HL-60 (cell line): ENCODE data around the gene TSHZ1.

ENCODE experiments used
- GABPA ChIP-seq: IDR thresholded peaks from 2 replicates; pipeline ENCODE4 v1.6.1; 2012; ENCODE audit warnings: low read depth
- POLR2AphosphoS5 ChIP-seq: IDR thresholded peaks from 2 replicates; pipeline ENCODE4 v1.6.1; 2012; ENCODE audit warnings: low read depth
- SPI1 ChIP-seq: IDR thresholded peaks from 2 replicates; pipeline ENCODE4 v1.6.1; 2012; ENCODE audit warnings: low read depth, mild to moderate bottlenecking, borderline replicate concordance
- TF ChIP-seq, protein P1 (sequence below): IDR thresholded peaks from one replicate; pipeline ENCODE4 v1.5.1; 2011; ENCODE audit warnings: low read length, control low read depth, inconsistent platforms; ENCODE audit not compliant: insufficient read depth
- TF ChIP-seq, protein P2 (sequence below): IDR thresholded peaks from 2 replicates; pipeline ENCODE4 v1.6.1; 2012; ENCODE audit warnings: low read depth; ENCODE audit not compliant: insufficient replicate concordance

DNA sequence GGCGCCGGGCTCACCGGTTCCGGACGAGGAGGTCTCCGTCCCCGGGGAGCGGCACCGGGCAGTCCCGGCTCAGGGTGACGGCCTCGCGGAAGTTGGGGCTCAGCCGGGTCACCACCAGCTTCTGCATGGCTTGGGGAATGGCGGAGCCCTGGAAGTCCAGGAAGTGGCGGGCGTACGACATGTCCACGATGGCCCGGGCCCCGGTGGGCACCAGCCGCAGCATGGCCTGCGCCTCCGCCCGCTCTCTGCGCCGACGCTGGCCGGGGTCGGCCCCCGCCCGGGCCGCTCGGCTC lies 1.8 kb upstream of the TSHZ1 start:
- TF ChIP-seq, protein P1, sequence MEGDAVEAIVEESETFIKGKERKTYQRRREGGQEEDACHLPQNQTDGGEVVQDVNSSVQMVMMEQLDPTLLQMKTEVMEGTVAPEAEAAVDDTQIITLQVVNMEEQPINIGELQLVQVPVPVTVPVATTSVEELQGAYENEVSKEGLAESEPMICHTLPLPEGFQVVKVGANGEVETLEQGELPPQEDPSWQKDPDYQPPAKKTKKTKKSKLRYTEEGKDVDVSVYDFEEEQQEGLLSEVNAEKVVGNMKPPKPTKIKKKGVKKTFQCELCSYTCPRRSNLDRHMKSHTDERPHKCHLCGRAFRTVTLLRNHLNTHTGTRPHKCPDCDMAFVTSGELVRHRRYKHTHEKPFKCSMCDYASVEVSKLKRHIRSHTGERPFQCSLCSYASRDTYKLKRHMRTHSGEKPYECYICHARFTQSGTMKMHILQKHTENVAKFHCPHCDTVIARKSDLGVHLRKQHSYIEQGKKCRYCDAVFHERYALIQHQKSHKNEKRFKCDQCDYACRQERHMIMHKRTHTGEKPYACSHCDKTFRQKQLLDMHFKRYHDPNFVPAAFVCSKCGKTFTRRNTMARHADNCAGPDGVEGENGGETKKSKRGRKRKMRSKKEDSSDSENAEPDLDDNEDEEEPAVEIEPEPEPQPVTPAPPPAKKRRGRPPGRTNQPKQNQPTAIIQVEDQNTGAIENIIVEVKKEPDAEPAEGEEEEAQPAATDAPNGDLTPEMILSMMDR: no peak
- TF ChIP-seq POLR2AphosphoS5: no peak; the same call in 1 of the 2 replicates
- TF ChIP-seq, protein P2, sequence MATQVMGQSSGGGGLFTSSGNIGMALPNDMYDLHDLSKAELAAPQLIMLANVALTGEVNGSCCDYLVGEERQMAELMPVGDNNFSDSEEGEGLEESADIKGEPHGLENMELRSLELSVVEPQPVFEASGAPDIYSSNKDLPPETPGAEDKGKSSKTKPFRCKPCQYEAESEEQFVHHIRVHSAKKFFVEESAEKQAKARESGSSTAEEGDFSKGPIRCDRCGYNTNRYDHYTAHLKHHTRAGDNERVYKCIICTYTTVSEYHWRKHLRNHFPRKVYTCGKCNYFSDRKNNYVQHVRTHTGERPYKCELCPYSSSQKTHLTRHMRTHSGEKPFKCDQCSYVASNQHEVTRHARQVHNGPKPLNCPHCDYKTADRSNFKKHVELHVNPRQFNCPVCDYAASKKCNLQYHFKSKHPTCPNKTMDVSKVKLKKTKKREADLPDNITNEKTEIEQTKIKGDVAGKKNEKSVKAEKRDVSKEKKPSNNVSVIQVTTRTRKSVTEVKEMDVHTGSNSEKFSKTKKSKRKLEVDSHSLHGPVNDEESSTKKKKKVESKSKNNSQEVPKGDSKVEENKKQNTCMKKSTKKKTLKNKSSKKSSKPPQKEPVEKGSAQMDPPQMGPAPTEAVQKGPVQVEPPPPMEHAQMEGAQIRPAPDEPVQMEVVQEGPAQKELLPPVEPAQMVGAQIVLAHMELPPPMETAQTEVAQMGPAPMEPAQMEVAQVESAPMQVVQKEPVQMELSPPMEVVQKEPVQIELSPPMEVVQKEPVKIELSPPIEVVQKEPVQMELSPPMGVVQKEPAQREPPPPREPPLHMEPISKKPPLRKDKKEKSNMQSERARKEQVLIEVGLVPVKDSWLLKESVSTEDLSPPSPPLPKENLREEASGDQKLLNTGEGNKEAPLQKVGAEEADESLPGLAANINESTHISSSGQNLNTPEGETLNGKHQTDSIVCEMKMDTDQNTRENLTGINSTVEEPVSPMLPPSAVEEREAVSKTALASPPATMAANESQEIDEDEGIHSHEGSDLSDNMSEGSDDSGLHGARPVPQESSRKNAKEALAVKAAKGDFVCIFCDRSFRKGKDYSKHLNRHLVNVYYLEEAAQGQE: no peak
- no peak for TF ChIP-seq SPI1
- no peak for TF ChIP-seq GABPA
